GM12865 (cell line): Measurements from ENCODE around the gene TRIP13.
"Not testable (repeated sequence)": the region's sequence is repeated elsewhere in the genome, so short reads cannot be mapped to it uniquely, and the experiment has no call there.

Experiments
- DNase-seq: peaks from one replicate; pipeline ENCODE4 v3.0.0; 2010; ENCODE audit warnings: low read depth
- H3K4me3 ChIP-seq: 2 replicates; pipeline ENCODE4 v1.5.1; 2011; ENCODE audit warnings: mild to moderate bottlenecking, low read depth, low read length, control low read depth
- CTCF ChIP-seq: IDR thresholded peaks from 2 replicates; pipeline ENCODE4 v1.5.1; 2011; ENCODE audit warnings: low read length, control low read depth, low read depth, inconsistent platforms; ENCODE audit not compliant: insufficient read depth; ENCODE audit errors: missing control alignments

Gene TRIP13

DNA sequence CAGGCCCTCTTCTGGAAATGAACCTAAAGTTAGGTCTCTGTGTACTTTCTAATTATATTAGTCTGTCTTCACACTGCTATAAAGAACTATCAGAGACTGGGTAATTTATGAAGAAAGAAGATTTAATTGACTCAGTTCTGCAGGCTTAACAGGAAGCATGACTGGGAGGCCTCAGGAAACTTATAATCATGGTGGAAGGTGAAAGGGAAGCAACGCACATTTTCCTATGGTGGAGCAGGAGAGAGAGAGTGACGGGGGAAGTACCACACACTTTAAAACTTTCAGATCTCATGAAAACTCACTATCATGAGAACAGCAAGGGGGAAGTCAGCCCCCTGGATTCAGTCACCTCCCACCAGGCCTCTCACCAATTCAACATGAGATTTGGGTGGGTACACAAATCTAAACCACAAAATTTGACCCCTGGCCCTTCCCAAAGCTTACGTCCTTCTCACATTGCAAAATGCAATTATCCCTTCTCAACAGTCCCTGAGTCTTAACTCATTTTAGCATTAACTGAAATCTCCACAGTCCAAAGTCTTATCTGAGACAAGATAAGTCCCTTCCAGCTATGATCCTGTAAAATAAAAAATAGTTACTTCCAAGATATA, 40.7 kb downstream of the TRIP13 start:
- no peak for TF ChIP-seq CTCF
- H3K4me3 ChIP-seq = no peak overlapping the region
- no peak for DNase-seq

- not testable (repeated sequence) for DNase-seq, H3K4me3 ChIP-seq
Observed at GRCh38 chr5:933951-934350, 41.3 kb downstream of the TRIP13 start.

- H3K4me3 ChIP-seq, DNase-seq: not testable (repeated sequence)
Observed at GRCh38 chr5:934381-934967, 41.8 kb downstream of the TRIP13 start.

DNA sequence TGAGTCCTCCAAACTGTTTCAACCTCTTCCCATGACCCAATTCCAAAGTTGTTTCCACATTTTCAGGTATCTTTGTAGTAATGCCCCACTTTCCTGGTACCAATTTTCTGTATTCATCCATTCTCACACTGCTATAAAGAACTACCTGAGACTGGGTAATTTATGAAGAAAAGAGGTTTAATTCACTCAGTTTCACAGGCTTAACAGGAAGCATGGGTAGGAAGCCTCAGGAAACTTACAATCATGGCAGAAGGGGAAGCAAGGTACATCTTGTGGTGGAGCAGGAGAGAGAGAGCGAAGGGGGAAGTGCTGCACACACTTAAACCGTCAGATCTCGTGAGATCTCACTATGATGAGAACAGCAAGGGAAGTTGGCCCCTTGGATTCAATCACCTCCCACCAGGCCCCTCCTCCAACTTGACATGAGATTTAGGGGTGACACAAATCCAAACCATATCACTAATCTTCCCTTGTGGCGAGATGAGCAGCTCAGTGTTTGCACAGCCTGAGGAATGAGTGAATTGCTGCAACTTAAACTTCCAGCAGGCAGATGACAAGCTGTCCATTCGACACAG, 42.9 kb downstream of the TRIP13 start:
- no peak for TF ChIP-seq CTCF
- no peak for DNase-seq
- H3K4me3 ChIP-seq = no peak overlapping the region

GRCh38 chr5:936149-937144, 43.8 kb downstream of the TRIP13 start:
- no peak for DNase-seq
- no peak overlapping the region for H3K4me3 ChIP-seq
- no peak for TF ChIP-seq CTCF

GRCh38 chr5:937151-937924, 44.7 kb downstream of the TRIP13 start:
- no peak for DNase-seq
- TF ChIP-seq CTCF = no peak
- H3K4me3 ChIP-seq = no peak overlapping the region

DNA sequence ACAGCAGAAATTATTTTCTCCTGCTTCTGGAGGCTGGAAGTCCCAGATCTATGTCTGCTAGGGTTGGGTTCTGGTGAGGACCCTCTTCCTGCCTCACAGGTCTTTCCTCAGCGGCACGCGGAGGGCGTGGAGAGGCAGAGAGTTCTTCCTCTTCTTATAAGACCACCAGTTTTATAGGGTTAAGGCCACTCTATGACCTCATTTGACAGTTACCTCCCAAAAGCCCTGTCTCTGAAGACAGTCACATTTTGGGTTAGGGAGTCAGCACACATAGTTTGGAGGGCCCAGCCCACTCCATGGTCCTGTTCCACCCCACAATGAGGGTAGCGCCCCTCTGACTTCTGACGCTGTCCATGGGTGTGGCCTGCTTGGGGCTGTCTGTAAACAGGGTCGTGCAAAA, 46.7 kb downstream of the TRIP13 start:
- TF ChIP-seq CTCF = no peak
- DNase-seq = no peak

GRCh38 chr5:940741-941140, 48.1 kb downstream of the TRIP13 start:
- H3K4me3 ChIP-seq, DNase-seq: not testable (repeated sequence)

More for the DNA sequence above, 46.7 kb downstream of the TRIP13 start:
- H3K4me3 ChIP-seq = no peak overlapping the region
